HEK293 (cell line): ENCODE data around the gene CACNA1C.

Source experiments
- CTCF ChIA-PET: fragments of 350-600 bp; formaldehyde crosslinking; extraction: SDS; loops from one replicate; lab custom pipeline; 2021; ENCODE audit warnings: antibody characterized with exemption; lab: Yijun Ruan, JAX
- POLR2A ChIA-PET: fragments of 300-600 bp; formaldehyde crosslinking; extraction: SDS; loops from one replicate; lab custom pipeline; 2020; ENCODE audit warnings: antibody characterized with exemption, inconsistent platforms; lab: Yijun Ruan, JAX
- H3K27ac ChIP-seq: fragments of 200-500 bp; sonication (Bioruptor generic); 2 replicates; pipeline ENCODE4 v1.5.1; 2014; ENCODE audit warnings: low read depth, low read length, control low read depth, inconsistent platforms; ENCODE audit errors: extremely low read depth
- H3K36me3 ChIP-seq, 2 experiments: fragments of 200-500 bp in 1 of 2; sonication (Bioruptor generic) in 1 of 2; 1 replicate in 1 of 2; 2 replicates in 1 of 2; pipeline ENCODE4 v1.5.1; 2014 to 2017; ENCODE audit warnings: inconsistent platforms in 2 of 2, low read length in 2 of 2; ENCODE audit not compliant: control insufficient read depth in 2 of 2, insufficient read depth in 1 of 2
- H3K4me1 ChIP-seq: fragments of 200-500 bp; sonication (Bioruptor generic); 2 replicates; pipeline ENCODE4 v1.5.1; 2014; ENCODE audit warnings: mild to moderate bottlenecking, low read length, inconsistent platforms; ENCODE audit not compliant: control insufficient read depth, insufficient read depth
- H3K4me3 ChIP-seq: 2 replicates; pipeline ENCODE4 v1.5.1; 2011; ENCODE audit warnings: low read depth, mild to moderate bottlenecking, control low read depth, low read length, moderate library complexity
- H3K9me3 ChIP-seq: fragments of 200-500 bp; sonication (Bioruptor generic); 2 replicates; pipeline ENCODE4 v1.5.1; 2014; ENCODE audit warnings: low read depth, low read length, inconsistent platforms; ENCODE audit not compliant: control insufficient read depth, insufficient read depth
- FEZF1 ChIP-seq: fragments of 450-650 bp; formaldehyde crosslinking; IDR thresholded peaks from 2 replicates; pipeline ENCODE4 v1.5.1; 2016; ENCODE audit warnings: missing biosample characterization, missing genetic modification characterization
- GLIS1 ChIP-seq: fragments of 450-650 bp; formaldehyde crosslinking; IDR thresholded peaks from 2 replicates; pipeline ENCODE4 v1.5.1; 2016; ENCODE audit warnings: missing biosample characterization, missing genetic modification characterization
- OSR2 ChIP-seq: fragments of 450-650 bp; formaldehyde crosslinking; IDR thresholded peaks from 2 replicates; pipeline ENCODE4 v1.5.1; 2016; ENCODE audit warnings: missing biosample characterization, missing genetic modification characterization
- PRDM1 ChIP-seq: fragments of 450-650 bp; formaldehyde crosslinking; IDR thresholded peaks from 2 replicates; pipeline ENCODE4; 2016; ENCODE audit warnings: missing biosample characterization, missing genetic modification characterization
- PRDM2 ChIP-seq: fragments of 450-650 bp; formaldehyde crosslinking; IDR thresholded peaks from 2 replicates; pipeline ENCODE4 v1.5.1; 2016; ENCODE audit warnings: missing biosample characterization, missing genetic modification characterization, borderline replicate concordance
- PRDM4 ChIP-seq: fragments of 450-650 bp; formaldehyde crosslinking; IDR thresholded peaks from 2 replicates; pipeline ENCODE4 v1.5.1; 2017; ENCODE audit warnings: missing biosample characterization, missing genetic modification characterization
- SP7 ChIP-seq: fragments of 450-650 bp; formaldehyde crosslinking; IDR thresholded peaks from 2 replicates; pipeline ENCODE4 v1.5.1; 2016; ENCODE audit warnings: missing biosample characterization, missing genetic modification characterization
- TRIM28 ChIP-seq: IDR thresholded peaks from 2 replicates; pipeline ENCODE4 v1.6.1; 2011; ENCODE audit warnings: low read length, control low read depth, borderline replicate concordance
- ZBTB44 ChIP-seq: fragments of 450-650 bp; IDR thresholded peaks from 2 replicates; pipeline ENCODE4 v1.5.1; 2018; ENCODE audit warnings: missing biosample characterization, mild to moderate bottlenecking, missing genetic modification characterization
- ZBTB49 ChIP-seq: fragments of 450-650 bp; formaldehyde crosslinking; IDR thresholded peaks from 2 replicates; pipeline ENCODE4 v1.5.1; 2016; ENCODE audit warnings: missing biosample characterization, missing genetic modification characterization, low read depth
- ZEB2 ChIP-seq: fragments of 450-650 bp; formaldehyde crosslinking; IDR thresholded peaks from 2 replicates; pipeline ENCODE4 v1.5.1; 2016; ENCODE audit warnings: missing biosample characterization, missing genetic modification characterization
- ZFP69B ChIP-seq: fragments of 450-650 bp; formaldehyde crosslinking; IDR thresholded peaks from 2 replicates; pipeline ENCODE4 v1.5.1; 2016; ENCODE audit warnings: missing biosample characterization, missing genetic modification characterization
- ZNF175 ChIP-seq: fragments of 450-650 bp; formaldehyde crosslinking; IDR thresholded peaks from 2 replicates; pipeline ENCODE4 v1.5.1; 2016; ENCODE audit warnings: missing biosample characterization, missing genetic modification characterization
- ZNF324 ChIP-seq: fragments of 450-650 bp; formaldehyde crosslinking; IDR thresholded peaks from 2 replicates; pipeline ENCODE4 v1.5.1; 2016; ENCODE audit warnings: missing biosample characterization, missing genetic modification characterization
- ZNF335 ChIP-seq: fragments of 450-650 bp; formaldehyde crosslinking; conservative IDR thresholded peaks from 2 replicates; pipeline ENCODE4 v1.5.1; 2016; ENCODE audit warnings: missing biosample characterization, missing genetic modification characterization
- ZNF362 ChIP-seq: fragments of 450-650 bp; formaldehyde crosslinking; IDR thresholded peaks from 2 replicates; pipeline ENCODE4 v1.5.1; 2016; ENCODE audit warnings: missing biosample characterization, missing genetic modification characterization
- ZNF654 ChIP-seq: fragments of 450-650 bp; formaldehyde crosslinking; IDR thresholded peaks from 2 replicates; pipeline ENCODE4 v1.5.1; 2016; ENCODE audit warnings: low read depth, missing biosample characterization, missing genetic modification characterization
- ZNF660 ChIP-seq: fragments of 450-650 bp; IDR thresholded peaks from 2 replicates; pipeline ENCODE4 v1.5.1; 2018; ENCODE audit warnings: missing biosample characterization, mild to moderate bottlenecking, missing genetic modification characterization
- ZNF692 ChIP-seq: fragments of 450-650 bp; formaldehyde crosslinking; IDR thresholded peaks from 2 replicates; pipeline ENCODE4 v1.5.1; 2016; ENCODE audit warnings: missing biosample characterization, missing genetic modification characterization
- ZNF843 ChIP-seq: fragments of 450-650 bp; formaldehyde crosslinking; IDR thresholded peaks from 2 replicates; pipeline ENCODE4 v1.5.1; 2016; ENCODE audit warnings: missing biosample characterization, missing genetic modification characterization

The CACNA1C gene

GRCh38 chr12:2533036-2533435 lies 480.2 kb downstream of the CACNA1C start (continued):
- no peak for TF ChIP-seq ZNF692 (tag by site-specific recombination)

- CTCF ChIA-PET, result interaction anchor here (0.8 kb wide), 1 partner anchor 226 kb away, joined by 4 read pairs; no protein-coding TSS in a partner anchor
- H3K36me3 ChIP-seq, result no peaks in the 10 kb centered on the region
- no peak overlapping the region for H3K27ac ChIP-seq
- H3K4me3 ChIP-seq, result no peak overlapping the region
- H3K9me3 ChIP-seq, result no peaks in the 10 kb centered on the region
- H3K4me1 ChIP-seq, result peaks cover 2% of the 10 kb centered on the region; the same call in 1 of the 2 replicates
- POLR2A ChIA-PET, result no interaction called here
- TF ChIP-seq ZBTB49, result no peak
- no peak for TF ChIP-seq ZNF175
- no peak for TF ChIP-seq ZNF324 (tag by site-specific recombination)
- no peak for TF ChIP-seq ZBTB44 (tag by site-specific recombination)
- 0 out of 2 replicates have a peak, but pooled peaks have one; percentile 20 for TF ChIP-seq PRDM1 (tag by site-specific recombination)
- TF ChIP-seq ZNF660 (tag by site-specific recombination), result peak; percentile 47; the same call in 1 of the 2 replicates
- TF ChIP-seq PRDM4 (tag by site-specific recombination), result 0 out of 2 replicates have a peak, but pooled peaks have one; percentile 40
- 0 out of 2 replicates have a peak, but pooled peaks have one; percentile 23 for TF ChIP-seq ZEB2 (tag by site-specific recombination)
- TF ChIP-seq PRDM2 (tag by site-specific recombination), result no peak
- TF ChIP-seq OSR2 (tag by site-specific recombination), result no peak
- peak; percentile 95 for TF ChIP-seq TRIM28
- TF ChIP-seq GLIS1, result peak; percentile 22; the same call in 1 of the 2 replicates
- TF ChIP-seq ZNF654 (tag by site-specific recombination), result 0 out of 2 replicates have a peak, but pooled peaks have one; percentile 5
- TF ChIP-seq ZNF335 (tag by site-specific recombination), result peak; percentile 58
- TF ChIP-seq ZNF362 (tag by site-specific recombination), result peak; percentile 57
- TF ChIP-seq ZNF843 (tag by site-specific recombination), result peak; percentile 36; the same call in 1 of the 2 replicates
- TF ChIP-seq SP7 (tag by site-specific recombination), result peak; percentile 92
- TF ChIP-seq FEZF1 (tag by site-specific recombination), result peak; percentile 85
- TF ChIP-seq ZFP69B (tag by site-specific recombination), result 0 out of 2 replicates have a peak, but pooled peaks have one; percentile 57
Measured at GRCh38 chr12:2535583-2536204, 482.9 kb downstream of the CACNA1C start.
